SK-N-SH (cell line): Measurements from ENCODE around the gene SETBP1.

Experiments
- EP300 ChIP-seq, 2 experiments: IDR thresholded peaks; 2 replicates each; pipeline versions ENCODE4 v1.4.0 to v1.6.1; 2012; ENCODE audit warnings: borderline replicate concordance in 1 of 2, low read depth in 1 of 2, low read length in 1 of 2
- FOXM1 ChIP-seq: IDR thresholded peaks from 2 replicates; pipeline ENCODE4 v1.4.0; 2012; ENCODE audit warnings: low read depth, mild to moderate bottlenecking
- JUND ChIP-seq: IDR thresholded peaks from 2 replicates; pipeline ENCODE4 v1.4.0; 2012
- NRF1 ChIP-seq: IDR thresholded peaks from 2 replicates; pipeline ENCODE4 v1.6.1; 2012; ENCODE audit warnings: low read depth, mild to moderate bottlenecking, low read length
- POLR2AphosphoS5 ChIP-seq: IDR thresholded peaks from 2 replicates; pipeline ENCODE4 v1.6.1; 2012; ENCODE audit warnings: low read depth, low read length
- RFX5 ChIP-seq: IDR thresholded peaks from 2 replicates; pipeline ENCODE4 v1.6.1; 2012; ENCODE audit warnings: mild to moderate bottlenecking, improper control_type of control experiment, low read length
- SIN3A ChIP-seq: IDR thresholded peaks from 2 replicates; pipeline ENCODE4 v1.6.1; 2012; ENCODE audit warnings: low read depth, mild to moderate bottlenecking, low read length, moderate library complexity, borderline replicate concordance
- TF ChIP-seq, protein P1 (sequence below): fragments of 150-350 bp; IDR thresholded peaks from 2 replicates; pipeline ENCODE4 v1.6.1; 2017; ENCODE audit warnings: antibody characterized with exemption, low read length, low read depth, borderline replicate concordance
- TF ChIP-seq, protein P2 (sequence below): fragments of 200-600 bp; sonication (generic); IDR thresholded peaks from 2 replicates; pipeline ENCODE4 v1.6.1; 2017; ENCODE audit warnings: antibody characterized with exemption, mild to moderate bottlenecking, moderate library complexity

- TF ChIP-seq, protein P1, sequence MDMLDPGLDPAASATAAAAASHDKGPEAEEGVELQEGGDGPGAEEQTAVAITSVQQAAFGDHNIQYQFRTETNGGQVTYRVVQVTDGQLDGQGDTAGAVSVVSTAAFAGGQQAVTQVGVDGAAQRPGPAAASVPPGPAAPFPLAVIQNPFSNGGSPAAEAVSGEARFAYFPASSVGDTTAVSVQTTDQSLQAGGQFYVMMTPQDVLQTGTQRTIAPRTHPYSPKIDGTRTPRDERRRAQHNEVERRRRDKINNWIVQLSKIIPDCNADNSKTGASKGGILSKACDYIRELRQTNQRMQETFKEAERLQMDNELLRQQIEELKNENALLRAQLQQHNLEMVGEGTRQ, result no peak
- TF ChIP-seq, protein P2, sequence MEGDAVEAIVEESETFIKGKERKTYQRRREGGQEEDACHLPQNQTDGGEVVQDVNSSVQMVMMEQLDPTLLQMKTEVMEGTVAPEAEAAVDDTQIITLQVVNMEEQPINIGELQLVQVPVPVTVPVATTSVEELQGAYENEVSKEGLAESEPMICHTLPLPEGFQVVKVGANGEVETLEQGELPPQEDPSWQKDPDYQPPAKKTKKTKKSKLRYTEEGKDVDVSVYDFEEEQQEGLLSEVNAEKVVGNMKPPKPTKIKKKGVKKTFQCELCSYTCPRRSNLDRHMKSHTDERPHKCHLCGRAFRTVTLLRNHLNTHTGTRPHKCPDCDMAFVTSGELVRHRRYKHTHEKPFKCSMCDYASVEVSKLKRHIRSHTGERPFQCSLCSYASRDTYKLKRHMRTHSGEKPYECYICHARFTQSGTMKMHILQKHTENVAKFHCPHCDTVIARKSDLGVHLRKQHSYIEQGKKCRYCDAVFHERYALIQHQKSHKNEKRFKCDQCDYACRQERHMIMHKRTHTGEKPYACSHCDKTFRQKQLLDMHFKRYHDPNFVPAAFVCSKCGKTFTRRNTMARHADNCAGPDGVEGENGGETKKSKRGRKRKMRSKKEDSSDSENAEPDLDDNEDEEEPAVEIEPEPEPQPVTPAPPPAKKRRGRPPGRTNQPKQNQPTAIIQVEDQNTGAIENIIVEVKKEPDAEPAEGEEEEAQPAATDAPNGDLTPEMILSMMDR, result no peak
- TF ChIP-seq NRF1, result no peak
- TF ChIP-seq EP300 (IDR thresholded peaks at IDR 0.05; ENCODE audit: borderline replicate concordance in 1 of 2, low read depth in 1 of 2, low read length in 1 of 2), result no peak
- TF ChIP-seq RFX5, result no peak
- no peak for TF ChIP-seq FOXM1
- no peak for TF ChIP-seq SIN3A
- no peak for TF ChIP-seq JUND
- TF ChIP-seq POLR2AphosphoS5, result no peak
These were observed 382.8 kb downstream of the SETBP1 start for GRCh38 chr18:45063246-45064038.
